ENCODE results near the gene DYSF.

Gene DYSF

DNA sequence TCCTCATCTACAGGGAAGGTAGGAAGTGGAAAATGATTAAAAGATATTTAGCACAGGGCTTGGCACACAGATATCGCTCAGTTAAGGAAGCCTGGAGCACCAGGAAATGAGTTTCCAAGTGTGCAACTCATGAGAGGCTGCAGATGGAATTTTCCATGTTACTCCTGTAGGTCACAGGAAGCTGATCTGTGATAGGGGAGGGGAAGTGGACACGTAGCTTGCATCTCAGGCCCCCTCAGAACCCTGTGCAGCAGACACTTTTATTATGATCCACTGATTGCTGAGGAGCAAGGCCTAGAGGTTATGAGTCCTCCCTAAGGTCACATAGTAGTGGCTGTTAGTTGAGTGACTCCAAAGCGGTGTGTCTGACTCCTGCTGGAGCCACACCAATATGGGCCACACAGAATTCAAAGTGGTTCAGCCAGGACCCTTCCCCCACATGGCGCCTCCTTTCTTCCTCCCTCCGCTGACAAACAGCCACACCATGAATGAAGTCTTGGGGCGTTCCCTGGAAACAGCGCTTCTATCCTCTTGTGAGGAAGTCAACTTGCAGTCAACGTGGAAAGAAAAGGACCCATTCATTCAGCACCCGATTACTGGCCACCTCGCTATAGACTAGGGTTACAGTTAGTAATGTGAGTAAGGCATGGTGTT lies 21.5 kb downstream of the DYSF start:
- TF ChIP-seq SIN3A (IDR thresholded peaks at IDR 0.05; ENCODE audit: borderline replicate concordance, insufficient read depth, low read length) (no peak), REST (IDR thresholded peaks at IDR 0.05; ENCODE audit: insufficient read depth in 1 of 2, low read depth in 2 of 2, low read length in 2 of 2) (no peak), POLR2AphosphoS5 (IDR thresholded peaks at IDR 0.05; ENCODE audit: low read depth, low read length) (no peak)

DNA sequence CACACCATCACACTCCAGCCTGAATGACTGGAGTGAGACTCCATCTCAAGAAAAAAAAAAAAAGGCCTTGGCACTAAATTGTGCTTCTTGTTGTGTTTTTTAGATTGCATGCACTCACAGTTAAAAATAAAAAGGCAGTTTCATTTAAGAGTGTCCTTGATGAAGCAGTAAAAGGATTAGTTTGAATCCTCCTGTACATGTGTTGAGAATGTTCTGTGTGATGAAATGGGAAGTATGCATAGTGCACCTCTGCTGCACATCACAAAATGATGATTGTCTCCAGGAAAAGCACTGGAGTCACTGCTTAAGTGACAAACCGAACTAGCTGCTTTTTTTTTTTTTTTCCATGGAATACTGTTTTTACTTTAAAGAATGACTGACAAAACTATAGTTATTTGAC lies 23.1 kb downstream of the DYSF start:
- TF ChIP-seq SIN3A (IDR thresholded peaks at IDR 0.05; ENCODE audit: borderline replicate concordance, insufficient read depth, low read length) (no peak), TAF1 (IDR thresholded peaks at IDR 0.05; ENCODE audit: borderline replicate concordance, insufficient read depth, low read length) (no peak), REST (IDR thresholded peaks at IDR 0.05; ENCODE audit: insufficient read depth in 1 of 2, low read depth in 2 of 2, low read length in 2 of 2) (no peak), POLR2AphosphoS5 (IDR thresholded peaks at IDR 0.05; ENCODE audit: low read depth, low read length) (no peak)

DNA sequence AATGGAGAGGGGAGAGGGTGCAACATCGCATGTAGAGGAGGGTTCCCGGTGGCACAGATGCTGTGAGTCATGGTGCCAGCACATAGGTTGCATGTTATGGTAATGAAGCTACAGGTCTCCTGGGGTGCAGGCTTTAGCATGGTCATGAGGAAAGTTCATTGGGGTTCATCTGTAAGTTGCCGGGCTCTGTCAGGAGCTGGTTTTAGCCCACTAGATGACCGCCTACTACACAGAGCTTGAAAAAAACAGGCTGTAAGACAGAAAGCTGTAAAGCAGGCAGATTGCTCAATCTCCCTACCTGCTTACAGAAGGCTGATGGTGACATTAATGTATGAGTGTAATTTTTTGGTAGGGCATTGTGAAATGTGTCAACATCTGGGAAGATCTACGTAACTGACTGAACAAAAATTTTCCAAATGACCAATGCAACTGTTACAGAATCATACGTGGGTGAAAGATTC lies 23.9 kb downstream of the DYSF start:
- TF ChIP-seq REST (IDR thresholded peaks at IDR 0.05; ENCODE audit: insufficient read depth in 1 of 2, low read depth in 2 of 2, low read length in 2 of 2) (no peak), TAF1 (IDR thresholded peaks at IDR 0.05; ENCODE audit: borderline replicate concordance, insufficient read depth, low read length) (no peak), FOXP2 (optimal IDR thresholded peaks at IDR 0.05; ENCODE audit: borderline replicate concordance, extremely low read depth, extremely low read length, insufficient read depth) (no peak), SIN3A (IDR thresholded peaks at IDR 0.05; ENCODE audit: borderline replicate concordance, insufficient read depth, low read length) (no peak), POLR2AphosphoS5 (IDR thresholded peaks at IDR 0.05; ENCODE audit: low read depth, low read length) (no peak)

DNA sequence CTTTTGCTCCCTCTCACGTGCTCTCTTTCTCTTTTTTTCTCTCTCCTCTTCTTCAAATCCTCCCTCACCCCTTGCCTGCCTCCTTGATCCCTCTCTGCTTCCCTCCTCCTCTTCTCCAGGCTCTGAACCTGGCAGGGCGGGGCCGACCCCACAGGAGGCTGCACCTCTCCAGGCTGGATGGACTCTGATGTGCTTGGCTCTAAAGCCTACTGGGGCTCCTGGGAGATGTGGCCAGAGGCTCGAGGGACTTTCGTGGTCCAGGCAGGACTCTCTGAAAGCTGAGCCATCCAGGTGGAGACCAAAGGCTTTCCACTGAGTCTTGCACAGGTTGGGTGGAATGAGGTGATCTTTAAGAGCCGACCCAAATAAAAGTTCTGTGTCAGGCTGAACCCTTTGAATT lies 25.4 kb downstream of the DYSF start:
- TF ChIP-seq TAF1 (IDR thresholded peaks at IDR 0.05; ENCODE audit: borderline replicate concordance, insufficient read depth, low read length) (no peak), POLR2AphosphoS5 (IDR thresholded peaks at IDR 0.05; ENCODE audit: low read depth, low read length) (no peak), REST (IDR thresholded peaks at IDR 0.05; ENCODE audit: insufficient read depth in 1 of 2, low read depth in 2 of 2, low read length in 2 of 2) (no peak), SIN3A (IDR thresholded peaks at IDR 0.05; ENCODE audit: borderline replicate concordance, insufficient read depth, low read length) (no peak), FOXP2 (optimal IDR thresholded peaks at IDR 0.05; ENCODE audit: borderline replicate concordance, extremely low read depth, extremely low read length, insufficient read depth) (no peak)

- TF ChIP-seq TAF1 (IDR thresholded peaks at IDR 0.05; ENCODE audit: borderline replicate concordance, insufficient read depth, low read length) (no peak), REST (IDR thresholded peaks at IDR 0.05; ENCODE audit: insufficient read depth in 1 of 2, low read depth in 2 of 2, low read length in 2 of 2) (no peak), POLR2AphosphoS5 (IDR thresholded peaks at IDR 0.05; ENCODE audit: low read depth, low read length) (no peak), SIN3A (IDR thresholded peaks at IDR 0.05; ENCODE audit: borderline replicate concordance, insufficient read depth, low read length) (no peak), FOXP2 (optimal IDR thresholded peaks at IDR 0.05; ENCODE audit: borderline replicate concordance, extremely low read depth, extremely low read length, insufficient read depth) (no peak)
Measured at GRCh38 chr2:71479261-71479660, 25.9 kb downstream of the DYSF start.

Data from PFSK-1 (cell line).